HG03095 (cell line): ENCODE measurements around the gene CPED1.
"Not testable (repeated sequence)": the region's sequence is repeated elsewhere in the genome, so short reads cannot be mapped to it uniquely, and the experiment has no call there.

Experiments
- ATAC-seq: cut with Tn5 transposase; IDR thresholded peaks from one replicate; pipeline ENCODE4 v1.9.1; 2021; ENCODE audit warnings: moderate library complexity; ENCODE audit not compliant: unreplicated experiment

Gene CPED1

GRCh38 chr7:121301446-121302213 is 313.1 kb downstream of the CPED1 start:
- no peak for ATAC-seq

- peak; percentile 98 for ATAC-seq
Measured at GRCh38 chr7:121302214-121302745, 313.8 kb downstream of the CPED1 start.

- ATAC-seq: no peak
Measured at GRCh38 chr7:121303422-121304101, 315.1 kb downstream of the CPED1 start.

- ATAC-seq: no peak
Measured at GRCh38 chr7:121304102-121304658, 315.7 kb downstream of the CPED1 start.

- ATAC-seq: no peak
Measured at GRCh38 chr7:121305109-121305508, 316.6 kb downstream of the CPED1 start.

- ATAC-seq: no peak
Measured at GRCh38 chr7:121306565-121306964, 318.1 kb downstream of the CPED1 start.

- no peak for ATAC-seq
Measured at GRCh38 chr7:121307021-121307574, 318.6 kb downstream of the CPED1 start.

GRCh38 chr7:121313220-121313792 is 324.8 kb downstream of the CPED1 start:
- ATAC-seq: no peak

- peak; percentile 94 for ATAC-seq
Measured at GRCh38 chr7:121313793-121314676, 325.5 kb downstream of the CPED1 start.

GRCh38 chr7:121315170-121315569 is 326.7 kb downstream of the CPED1 start:
- ATAC-seq: not testable (repeated sequence)

- ATAC-seq: no peak
Measured at GRCh38 chr7:121322460-121322859, 333.9 kb downstream of the CPED1 start.

- no peak for ATAC-seq
Measured at GRCh38 chr7:121323515-121324302, 335.2 kb downstream of the CPED1 start.

GRCh38 chr7:121327671-121328070 is 339.2 kb downstream of the CPED1 start:
- no peak for ATAC-seq

- ATAC-seq: no peak
Measured at GRCh38 chr7:121328508-121329190, 340.1 kb downstream of the CPED1 start, which contains the start of gene WNT16. TSS of gene WNT16 (plus strand) at chr7:121329000. CDS start at chr7:121329293, 293 bp downstream.

- ATAC-seq: no peak
Measured at GRCh38 chr7:121329191-121330052, 340.9 kb downstream of the CPED1 start.

- no peak for ATAC-seq
Measured at GRCh38 chr7:121330053-121330833, 341.7 kb downstream of the CPED1 start.

- ATAC-seq: no peak
Measured at GRCh38 chr7:121331048-121331447, 342.5 kb downstream of the CPED1 start.
